NCI-H1092 treated with DMSO at 0.1 percent for 48 hours (cell line): ENCODE measurements around the gene BRI3BP.
"Not testable (repeated sequence)": the region's sequence is repeated elsewhere in the genome, so short reads cannot be mapped to it uniquely, and the experiment has no call there.

ENCODE experiments used
- DNase-seq: peaks from one replicate; lab custom pipeline; 2025; lab: John Stamatoyannopoulos, UW

BRI3BP gene

DNA sequence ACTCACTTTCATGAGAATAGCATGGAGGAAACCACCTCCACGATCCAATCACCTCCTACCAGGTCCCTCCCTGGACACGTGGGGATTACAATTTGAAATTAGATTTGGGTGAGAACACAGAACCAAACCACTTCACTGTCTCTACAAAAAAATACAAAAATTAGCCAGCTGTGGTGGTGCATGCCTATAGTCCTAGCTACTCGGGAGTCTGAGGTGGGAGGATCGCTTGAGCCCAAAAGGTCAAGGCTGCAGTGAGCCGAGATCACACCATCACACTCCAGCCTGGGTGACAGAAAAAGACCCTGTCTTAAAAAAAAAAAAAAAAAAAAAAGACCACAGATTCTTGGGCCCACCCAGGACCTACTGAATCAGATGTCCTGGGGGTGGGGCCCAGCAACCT is 28.3 kb downstream of the BRI3BP start:
- DNase-seq, result no peak

DNA sequence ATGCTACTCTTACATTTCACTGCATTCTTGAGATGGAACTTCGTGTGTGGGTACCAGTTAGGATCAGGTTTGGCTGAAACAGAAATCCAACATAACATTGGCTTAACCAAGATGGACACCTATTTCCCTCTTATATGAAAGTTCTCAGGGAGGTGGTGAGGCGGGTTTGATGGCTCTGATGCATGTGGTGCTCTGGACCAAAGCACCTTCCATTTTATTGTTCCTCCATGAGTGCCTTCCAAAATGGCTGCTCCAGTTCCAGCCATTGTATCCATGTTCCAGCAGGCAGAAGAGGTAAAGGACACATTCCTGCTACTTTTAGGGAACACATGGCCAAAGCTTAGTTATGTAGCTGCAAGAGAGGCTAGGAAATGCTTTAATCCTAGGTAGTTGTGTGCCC is 29.6 kb downstream of the BRI3BP start:
- no peak for DNase-seq

DNA sequence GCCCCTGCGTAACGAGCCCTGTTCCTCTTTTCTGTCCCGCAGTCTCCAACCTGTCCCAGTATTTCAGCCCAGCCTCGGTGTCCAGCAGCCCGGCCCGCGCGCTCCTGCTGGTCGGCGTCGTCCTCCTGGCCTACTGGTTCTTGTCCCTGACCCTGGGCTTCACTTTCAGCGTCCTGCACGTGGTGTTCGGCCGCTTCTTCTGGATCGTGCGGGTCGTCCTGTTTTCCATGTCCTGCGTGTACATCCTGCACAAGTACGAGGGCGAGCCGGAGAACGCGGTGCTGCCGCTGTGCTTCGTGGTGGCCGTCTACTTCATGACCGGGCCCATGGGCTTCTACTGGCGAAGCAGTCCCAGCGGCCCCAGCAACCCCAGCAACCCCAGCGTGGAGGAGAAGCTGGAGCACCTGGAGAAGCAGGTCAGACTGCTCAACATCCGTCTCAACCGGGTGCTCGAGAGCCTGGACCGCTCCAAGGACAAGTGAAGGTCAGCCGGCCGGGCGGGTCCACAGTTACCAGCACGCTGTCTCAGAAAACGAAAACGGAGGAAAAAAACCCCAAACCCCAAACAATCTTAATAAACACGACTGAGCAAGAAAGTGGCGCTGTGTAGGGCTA is 31.6 kb downstream of the BRI3BP start:
- DNase-seq, result no peak

DNA sequence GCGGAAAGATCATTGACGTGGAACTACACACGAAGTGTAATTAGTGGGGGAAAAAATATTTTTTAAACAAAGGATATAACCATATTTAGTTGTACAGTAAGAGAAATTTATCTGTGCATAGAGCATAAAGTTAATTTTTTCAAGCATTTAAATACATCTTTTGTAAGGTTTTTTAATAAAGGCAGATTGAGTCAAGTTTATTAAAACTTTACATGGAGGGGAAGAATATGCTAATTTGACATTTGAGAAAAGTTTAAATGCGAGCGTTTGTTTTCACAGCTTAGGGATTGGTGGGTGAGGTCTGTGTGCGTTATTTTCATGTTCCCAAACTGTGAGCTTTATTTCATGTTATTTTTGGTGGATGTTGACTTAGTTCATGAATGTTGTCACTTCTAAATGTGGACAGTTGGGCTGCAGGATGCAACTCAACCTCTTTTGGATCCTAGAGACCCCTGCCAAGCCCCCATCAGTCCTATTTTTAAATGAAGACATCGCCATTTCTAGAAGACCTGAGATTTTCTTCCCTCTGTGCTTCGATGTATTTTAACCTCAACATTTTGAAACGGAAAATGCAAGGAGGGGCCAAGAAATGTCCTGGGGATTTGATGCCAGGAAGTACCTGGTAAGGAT is 32.3 kb downstream of the BRI3BP start:
- DNase-seq, result no peak

DNA sequence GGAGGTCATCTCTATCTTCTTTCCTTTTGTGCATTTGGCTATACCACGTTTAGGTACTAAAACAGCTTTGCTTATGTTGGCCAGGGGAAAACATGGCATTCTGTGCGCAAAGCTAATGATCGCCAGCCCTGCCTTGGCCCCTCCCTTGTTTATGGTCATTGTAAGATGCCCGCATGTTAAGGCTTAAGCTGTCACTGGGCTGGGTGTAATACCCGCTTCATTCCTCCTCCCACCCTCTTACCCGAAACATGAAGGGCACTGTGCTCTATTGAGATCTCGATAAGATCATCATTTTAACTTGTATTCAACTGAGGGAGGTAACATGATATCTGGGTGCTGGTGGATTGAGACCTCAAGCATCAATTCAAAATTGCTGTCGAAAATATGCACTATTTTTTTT is 34.7 kb downstream of the BRI3BP start:
- DNase-seq, result no peak

DNA sequence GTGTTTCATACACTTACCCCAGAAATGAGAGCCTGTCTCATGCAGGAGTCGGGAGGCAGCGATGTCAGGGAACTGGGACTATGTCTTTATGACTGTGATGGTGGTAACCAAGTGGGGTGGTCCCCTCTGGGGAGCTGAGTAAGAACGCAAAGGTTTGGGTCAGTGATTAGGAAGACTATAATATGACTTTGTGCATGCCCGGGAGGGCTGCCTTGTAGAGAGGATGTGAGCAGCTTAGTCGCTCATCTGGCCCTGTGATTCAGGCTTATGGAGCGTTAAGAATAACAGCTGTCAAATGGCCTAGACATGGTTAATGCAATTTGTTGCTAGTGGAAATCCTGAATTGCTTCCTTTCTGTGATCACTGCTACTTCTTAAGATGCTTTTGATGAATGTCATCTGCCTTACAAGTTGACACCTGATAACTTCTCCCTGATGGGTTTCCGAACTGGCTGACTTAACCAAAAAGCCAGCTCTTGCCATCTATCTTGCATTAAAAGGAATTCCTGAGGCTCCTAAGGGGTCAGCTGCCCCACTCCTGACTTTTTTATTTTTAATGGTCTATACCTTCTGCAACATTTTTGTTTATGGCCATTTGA is 36.4 kb downstream of the BRI3BP start:
- no peak for DNase-seq

DNA sequence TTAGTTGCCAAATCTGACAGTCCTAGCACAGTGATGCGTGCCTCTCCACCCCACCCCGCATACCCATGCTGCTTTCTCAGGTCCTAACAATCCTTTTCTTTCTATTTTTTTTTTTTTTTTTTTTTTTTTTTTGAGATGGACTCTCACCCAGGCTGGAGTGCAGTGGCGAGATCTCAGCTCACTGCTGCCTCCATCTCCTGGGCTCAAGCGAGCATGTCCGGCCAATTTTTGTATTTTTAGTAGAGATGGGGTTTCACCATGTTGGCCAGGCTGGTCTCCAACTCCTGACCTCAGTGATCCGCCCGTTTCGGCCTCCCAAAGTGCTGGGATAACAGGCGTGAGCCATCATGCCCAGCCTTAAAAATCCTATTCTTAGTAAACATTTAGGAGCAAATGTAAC is 38.0 kb downstream of the BRI3BP start:
- not testable (repeated sequence) for DNase-seq

DNA sequence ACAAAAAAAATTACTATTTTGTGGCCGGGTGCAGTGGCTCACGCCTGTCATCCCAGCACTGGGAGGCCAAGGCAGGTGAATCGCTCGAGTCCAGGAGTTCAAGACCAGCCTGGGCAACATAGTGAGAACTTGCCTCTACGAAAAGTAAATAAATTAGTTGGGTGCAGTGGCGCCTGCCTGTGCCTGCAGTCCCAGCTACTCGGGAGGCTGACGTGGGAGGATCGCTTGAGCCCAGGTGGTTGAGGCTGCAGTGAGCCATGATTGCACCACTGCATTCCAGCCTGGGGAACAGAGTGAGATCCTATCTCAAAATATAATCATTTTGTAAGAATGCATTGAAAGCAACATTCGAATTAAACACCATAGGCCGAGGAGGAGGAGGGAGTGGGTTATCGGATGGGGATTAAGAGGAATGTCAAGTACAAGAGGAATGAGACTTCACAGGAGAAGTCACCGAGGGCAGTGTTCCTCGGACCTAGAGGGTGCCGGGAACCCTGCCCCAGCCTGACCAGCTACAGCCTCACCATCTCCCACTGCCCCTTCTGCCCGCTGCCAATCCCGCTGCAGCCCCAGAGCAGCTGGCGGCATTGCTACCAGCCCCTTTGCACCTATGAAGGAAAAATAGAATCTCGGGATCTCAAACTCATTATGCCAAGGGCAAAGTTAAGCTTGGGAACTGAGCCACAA is 39.2 kb downstream of the BRI3BP start:
- DNase-seq, result no peak

DNA sequence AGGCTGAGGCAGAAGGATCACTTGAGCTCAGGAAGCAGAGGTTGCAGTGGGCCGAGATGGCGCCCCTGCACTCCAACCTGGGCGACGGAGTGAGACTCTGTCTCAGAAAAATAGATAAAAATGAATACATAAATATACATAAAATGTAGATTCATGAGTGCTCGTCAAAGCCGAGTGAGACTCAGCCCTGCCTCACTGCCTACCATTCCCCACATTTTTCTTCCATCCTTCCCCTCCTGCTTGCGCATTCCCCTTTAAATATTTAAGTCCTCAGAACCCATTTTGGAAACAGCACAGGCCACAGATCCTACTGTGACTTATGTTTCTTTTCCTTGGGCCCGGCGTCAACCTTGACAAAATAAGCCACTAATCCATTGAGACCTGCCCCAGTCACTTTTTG is 39.8 kb downstream of the BRI3BP start:
- DNase-seq, result no peak

DNA sequence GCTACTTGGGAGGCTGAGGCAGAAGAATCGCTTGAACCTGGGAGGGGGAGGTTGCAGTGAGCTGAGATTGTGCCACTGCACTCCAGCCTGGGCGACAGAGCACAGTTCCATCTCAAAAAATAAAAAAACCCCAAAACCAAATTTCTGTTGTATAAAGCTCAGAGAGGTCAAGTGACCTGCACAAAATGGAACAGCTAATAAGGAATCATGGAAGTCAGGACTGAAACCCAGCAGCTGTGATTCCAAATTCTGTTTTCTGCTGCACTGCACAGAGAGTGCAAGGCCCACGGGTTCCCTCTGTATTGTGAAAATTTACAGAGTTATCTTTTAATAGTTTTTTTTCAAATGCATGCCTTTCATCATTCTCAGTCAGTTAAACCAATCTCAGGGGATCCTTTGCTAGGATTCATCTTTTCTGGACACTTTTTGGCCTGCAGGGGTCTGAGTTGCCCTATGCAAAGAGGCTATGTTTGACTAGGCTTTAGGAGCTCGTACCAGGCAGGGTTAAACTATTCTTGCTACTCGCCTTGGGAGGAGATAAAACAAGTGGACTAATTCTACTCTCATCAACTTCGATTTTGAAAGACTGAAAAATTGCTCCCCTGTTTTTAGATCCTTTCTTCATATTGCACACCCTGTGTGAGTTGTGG is 45.7 kb downstream of the BRI3BP start:
- no peak for DNase-seq

DNA sequence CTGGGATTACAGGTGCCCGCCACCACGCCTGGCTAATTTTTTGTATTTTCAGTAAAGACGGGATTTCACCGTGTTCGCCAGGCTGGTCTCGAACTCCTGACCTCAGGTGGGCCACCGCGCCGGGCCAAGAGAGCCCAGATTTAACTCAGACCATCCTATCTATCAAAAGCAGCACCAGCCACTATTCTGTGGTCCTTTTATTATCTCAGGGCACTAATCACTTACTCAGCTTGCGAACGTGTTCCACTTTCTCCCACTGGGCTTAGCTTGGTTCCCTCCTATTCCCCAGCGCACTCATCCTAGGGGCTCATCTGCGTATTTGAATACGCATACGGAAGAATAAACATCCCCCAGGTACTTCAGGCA is 55.6 kb downstream of the BRI3BP start:
- no peak for DNase-seq

DNA sequence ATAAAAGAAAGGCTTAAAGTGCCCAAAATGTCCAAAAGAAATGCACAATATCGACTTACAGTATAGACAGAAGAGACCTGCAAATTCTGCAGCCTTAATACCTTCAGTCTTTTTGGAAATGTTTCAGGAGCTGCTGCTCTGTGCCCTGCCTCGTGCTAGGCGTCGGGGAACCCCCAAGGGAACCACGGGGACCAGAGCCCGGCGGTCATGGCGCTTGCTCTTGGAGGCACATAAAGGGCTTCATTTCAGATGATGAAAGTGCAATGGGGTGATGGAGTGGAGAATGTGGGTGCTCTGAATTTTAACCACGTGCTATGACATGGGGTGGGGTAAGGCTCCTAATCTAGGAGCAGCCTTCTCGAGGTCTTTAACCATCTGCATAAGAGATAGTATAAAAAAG is 57.0 kb downstream of the BRI3BP start:
- no peak for DNase-seq

DNA sequence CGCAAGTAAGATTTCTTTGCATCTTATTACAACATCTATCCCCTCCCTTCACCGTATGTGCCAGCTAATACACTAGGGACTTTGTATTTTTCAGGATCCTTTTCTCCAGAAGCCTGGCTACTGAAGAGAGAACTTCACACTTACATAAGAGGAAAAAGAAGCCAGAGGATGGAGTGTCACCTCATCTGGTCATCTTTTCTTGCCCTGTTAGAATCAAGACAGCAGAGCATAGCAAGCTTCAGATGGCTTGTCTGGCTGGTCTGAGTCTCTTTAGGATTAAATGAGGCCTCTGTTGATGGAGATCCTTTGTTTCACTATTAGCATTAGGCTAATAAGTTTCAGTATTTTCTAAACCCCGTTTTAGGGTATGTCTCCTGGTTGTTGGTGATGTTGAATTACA is 57.4 kb downstream of the BRI3BP start:
- DNase-seq, result no peak

DNA sequence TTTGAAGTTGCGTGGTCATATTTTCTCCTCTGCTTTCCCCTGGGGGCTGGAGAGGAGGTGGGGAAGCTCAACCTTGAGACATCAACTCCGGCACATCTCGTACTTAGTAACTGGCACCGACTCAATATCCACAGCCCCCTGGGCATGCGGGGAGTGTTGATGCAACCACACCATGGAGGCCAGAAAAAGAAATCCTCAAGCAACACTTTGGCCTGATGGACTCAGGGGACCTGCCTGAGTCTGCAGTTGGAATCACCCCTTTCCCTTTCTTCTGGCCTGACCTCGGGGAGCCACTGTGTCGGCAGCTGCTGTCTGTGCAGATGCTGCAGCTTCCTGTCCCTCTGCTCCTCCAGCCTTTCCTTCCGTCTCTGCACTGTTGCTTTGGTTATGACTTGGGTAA is 60.4 kb downstream of the BRI3BP start:
- DNase-seq, result no peak

DNA sequence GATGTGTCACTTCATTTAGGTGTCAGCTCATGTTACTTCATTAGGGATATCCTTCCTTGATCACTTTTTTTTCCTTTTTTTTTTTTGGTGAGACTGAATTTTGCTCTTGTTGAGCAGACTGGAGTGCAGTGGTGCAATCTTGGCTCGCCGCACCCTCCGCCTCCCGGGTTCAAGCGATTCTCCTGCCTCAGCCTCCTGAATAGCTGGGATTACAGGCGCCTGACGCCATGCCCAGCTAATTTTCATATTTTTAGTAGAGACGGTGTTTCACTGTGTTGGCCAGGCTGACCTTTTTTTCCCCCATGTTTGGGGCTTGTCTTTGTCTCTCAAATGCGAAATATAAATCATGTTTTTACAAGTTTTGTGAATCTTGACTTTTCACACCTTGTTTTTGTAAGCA is 62.1 kb downstream of the BRI3BP start:
- no peak for DNase-seq

DNA sequence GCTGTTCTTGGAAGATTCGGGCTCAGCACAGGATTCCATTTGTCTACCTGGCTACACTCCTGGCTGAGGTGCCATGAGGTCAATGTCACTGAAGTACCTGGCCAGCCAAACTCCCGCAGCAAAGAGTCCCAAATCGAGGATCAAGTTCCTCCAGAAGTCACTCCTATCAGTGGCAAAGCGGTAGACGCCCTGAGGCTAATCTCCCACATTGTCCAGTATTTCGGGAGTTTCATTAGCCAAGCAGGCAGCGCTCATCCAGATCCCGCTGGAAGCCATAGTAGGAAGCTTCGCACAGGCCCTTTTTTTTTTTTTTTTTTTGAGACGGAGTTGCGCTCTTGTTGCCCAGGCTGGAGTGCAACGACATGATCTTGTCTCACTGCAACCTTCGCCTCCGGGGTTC is 62.9 kb downstream of the BRI3BP start:
- DNase-seq, result no peak

DNA sequence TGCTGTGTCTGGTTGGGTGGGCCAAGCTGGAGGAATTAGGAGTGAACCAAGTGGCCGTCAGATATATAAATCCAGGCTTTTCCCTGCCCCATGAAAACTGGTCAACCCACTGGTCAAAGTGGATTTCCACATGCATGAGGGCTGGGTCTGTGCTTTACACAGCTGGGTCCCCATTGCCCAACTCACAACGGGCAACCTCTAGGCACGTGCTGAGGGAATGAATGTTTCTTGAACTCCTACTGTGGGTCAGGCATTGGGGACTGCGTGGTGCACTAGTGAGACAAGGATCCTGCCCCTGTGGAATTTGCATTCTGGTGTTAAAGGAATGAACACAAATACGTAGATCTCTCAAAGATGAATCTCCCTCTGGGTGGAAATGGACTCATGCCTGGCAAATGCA is 64.3 kb downstream of the BRI3BP start:
- DNase-seq, result no peak

DNA sequence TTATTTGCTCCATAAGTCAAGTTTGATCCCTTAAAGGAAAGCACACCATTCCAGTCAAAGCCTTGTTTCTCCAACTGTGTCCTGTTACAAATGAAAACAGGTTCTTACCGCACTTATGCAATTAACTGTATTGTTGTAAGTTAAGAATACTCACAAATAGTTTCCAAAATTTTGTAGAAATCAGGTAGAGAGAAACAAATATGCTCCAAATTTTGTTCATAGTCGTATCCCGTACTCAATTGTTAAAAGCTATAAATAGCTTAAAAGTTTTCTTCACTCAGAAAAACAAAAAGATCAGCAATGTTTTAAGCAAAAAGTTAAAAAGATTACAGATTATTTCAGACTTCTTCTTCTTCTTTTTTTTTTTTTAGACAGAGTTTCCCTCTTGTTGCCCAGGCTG is 67.8 kb downstream of the BRI3BP start:
- DNase-seq, result no peak

DNA sequence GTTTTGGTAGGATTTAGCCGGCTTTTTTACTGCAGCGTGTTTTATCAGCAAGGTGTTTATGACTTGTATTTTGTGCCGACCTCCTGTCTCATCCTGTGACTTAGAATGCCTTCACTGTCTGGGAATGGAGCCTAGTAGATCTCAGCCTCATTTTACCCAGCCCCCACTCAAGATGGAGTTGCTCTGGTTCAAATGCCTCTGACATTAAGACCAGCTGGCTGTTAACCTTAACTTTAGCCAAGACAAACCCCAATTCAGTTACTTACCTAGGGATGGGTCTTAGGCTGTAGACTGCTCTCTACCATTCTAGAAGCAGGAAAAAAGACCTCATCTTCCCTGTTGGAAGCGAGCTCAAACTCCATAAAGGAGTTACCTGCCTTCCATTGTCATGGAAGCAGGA is 70.1 kb downstream of the BRI3BP start:
- not testable (repeated sequence) for DNase-seq

DNA sequence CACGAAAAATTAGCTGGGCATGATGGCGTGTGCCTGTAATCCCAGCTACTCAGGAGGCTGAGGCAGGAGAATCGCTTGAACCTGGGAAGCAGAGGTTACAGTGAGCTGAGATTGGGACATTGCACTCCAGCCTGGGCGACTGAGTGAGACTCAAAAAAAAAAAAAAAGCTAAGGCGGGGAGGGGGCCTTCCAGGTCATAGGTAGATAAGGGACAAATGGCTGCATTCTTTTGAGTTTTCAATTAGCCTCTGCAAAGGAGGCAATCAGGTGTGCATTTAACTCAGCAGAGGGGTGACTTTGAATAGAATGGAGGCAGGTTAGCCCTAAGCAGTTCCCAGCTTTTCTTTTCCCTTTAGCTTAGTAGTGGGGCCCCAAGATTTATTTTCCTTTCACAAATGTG is 71.0 kb downstream of the BRI3BP start:
- DNase-seq, result no peak

DNA sequence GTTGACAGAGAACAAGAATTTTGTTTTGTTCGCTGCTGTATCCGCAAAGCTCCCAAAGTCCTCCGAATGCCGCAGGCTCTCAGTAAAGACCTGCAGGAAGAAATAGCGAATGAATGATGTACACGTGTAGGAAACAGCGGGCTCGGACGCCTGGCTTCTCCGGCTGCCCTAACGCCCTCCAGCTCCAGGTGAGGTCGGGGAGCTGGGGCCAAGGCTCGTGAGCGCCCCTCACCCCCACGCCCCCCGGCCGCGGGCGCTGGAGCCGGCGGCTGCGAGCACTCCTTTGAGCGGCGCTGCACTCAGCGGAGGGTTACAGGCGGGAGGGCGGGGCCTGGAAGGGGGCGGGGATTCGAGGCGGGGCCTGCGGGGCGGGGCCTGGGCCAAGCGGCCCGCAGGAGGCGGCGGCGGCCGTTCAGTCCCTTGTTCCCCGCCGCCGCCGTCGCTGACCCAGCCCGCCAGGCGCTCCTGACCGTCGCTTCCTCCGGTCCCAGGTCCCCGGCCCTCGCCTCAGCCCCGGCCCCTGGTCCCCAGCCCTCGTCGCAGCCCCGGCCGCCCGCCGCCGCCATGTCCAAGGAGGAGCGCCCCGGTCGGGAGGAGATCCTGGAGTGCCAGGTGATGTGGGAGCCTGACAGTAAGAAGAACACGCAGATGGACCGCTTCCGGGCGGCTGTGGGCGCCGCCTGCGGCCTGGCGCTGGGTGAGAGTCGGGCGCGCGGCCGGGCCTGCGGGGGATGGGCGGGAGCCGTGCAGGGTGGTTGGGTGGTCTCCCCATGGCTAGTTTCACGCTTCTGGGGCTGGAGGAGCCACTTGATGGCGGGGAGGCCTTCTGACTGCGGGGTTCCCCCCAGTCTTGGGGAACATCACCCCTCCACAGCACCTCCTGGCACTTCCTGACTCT is 71.8 kb downstream of the BRI3BP start, which contains the start of gene AACS:
Gene AACS, plus strand, starts transcription at position 415 of the 898 bp plus-strand sequence. Its CDS starts 150 bp downstream, at position 565.
- DNase-seq, result peak; percentile 83
